Urinary bladder (tissue), 4 donors: ENCODE data around the gene NKX6-2. TPM values are rescaled to one million over a fixed set of nuclear protein-coding genes. Genes with fewer than 3 reads are reported as not detected.
"Not testable (repeated sequence)": the region's sequence is repeated elsewhere in the genome, so short reads cannot be mapped to it uniquely, and the experiment has no call there.

Source experiments
- DNase-seq: peaks from one replicate; pipeline ENCODE4 v3.0.0-alpha.2; 2015; ENCODE audit errors: extremely low spot score
- H3K27ac ChIP-seq: one replicate; pipeline ENCODE4 v1.5.1; 2013; ENCODE audit warnings: low read depth, mild to moderate bottlenecking, moderate library complexity
- H3K36me3 ChIP-seq: one replicate; pipeline ENCODE4 v1.6.1; 2013; ENCODE audit warnings: mild to moderate bottlenecking, moderate library complexity; ENCODE audit not compliant: insufficient read depth
- H3K4me1 ChIP-seq: one replicate; pipeline ENCODE4 v1.6.1; 2013; ENCODE audit warnings: mild to moderate bottlenecking, moderate library complexity; ENCODE audit not compliant: insufficient read depth
- H3K4me3 ChIP-seq: one replicate; pipeline ENCODE4 v1.5.1; 2013; ENCODE audit warnings: low read depth, low read length
- WGBS: extraction: QIAGEN DNeasy Blood & Tissue Kit; methylation state at CpG from one replicate; pipeline ENCODE4 v1.1.7; 2013; 5-methylcytosine and 5-hydroxymethylcytosine counted together
- polyA plus RNA-seq: library from polyadenylated mRNA; stranded (reverse); fragments of 200-250 nt; gene quantifications from one replicate; pipeline ENCODE4 v1.2.3, GENCODE V29; 2013
- total RNA-seq: library from RNA; depleted of rRNA; stranded (reverse); fragments of >200 nt; gene quantifications from one replicate; pipeline ENCODE4 v1.2.3, GENCODE V29; 2014
- donor health status: healthy with polysubstance abuse.
- donor health status: healthy.

The NKX6-2 gene
- total and polyA plus RNA-seq, 2 donors, result 0.23 TPM; not detected in 1

DNA sequence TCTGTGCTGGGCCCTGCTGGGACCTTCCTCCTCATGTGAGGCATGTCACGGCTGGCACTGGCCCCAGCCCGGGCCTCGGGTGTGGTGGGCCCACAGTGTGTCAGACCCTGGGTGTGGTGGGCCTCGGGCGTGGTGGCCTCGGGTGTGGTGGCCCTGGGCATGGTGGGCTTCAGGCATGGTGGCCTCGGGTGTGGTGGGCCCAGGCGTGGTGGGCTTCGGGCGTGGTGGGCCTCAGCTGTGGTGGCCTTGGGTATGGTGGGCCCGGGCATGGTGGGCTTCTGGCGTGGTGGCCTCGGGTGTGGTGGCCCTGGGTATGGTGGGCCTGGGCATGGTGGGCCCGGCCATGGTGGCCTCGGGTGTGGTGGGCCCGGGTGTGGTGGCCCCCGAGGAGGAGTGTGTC lies 40.4 kb downstream of the NKX6-2 start:
- Histone ChIP-seq H3K27ac (no peak overlapping the region), H3K4me3 (no peak overlapping the region), H3K4me1 (no peaks in the 10 kb centered on the region), H3K36me3 (no peaks in the 10 kb centered on the region)
- no peak for DNase-seq
- WGBS, result 94% methylated on average over 17 of the region's 17 CpGs

DNA sequence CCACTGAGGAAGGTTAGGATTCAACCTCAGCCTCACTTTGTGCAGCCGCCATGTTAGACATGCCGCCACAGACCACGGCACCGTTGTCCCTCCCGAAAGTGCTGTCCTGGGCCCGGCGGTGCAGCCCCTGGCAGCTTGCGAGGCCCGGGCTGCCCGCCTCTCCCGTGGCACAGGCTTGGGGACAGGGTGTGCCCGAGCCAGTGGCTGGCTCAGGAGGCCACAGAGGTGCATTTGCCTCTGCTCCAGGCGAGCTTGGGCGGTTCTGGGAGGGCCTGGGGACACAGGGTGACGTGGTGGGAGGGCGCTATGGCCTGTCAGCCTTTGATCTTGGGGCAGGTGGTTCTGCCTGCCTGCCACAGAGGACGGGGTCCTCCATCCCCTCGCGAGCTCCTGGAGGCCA lies 41.1 kb downstream of the NKX6-2 start:
- Histone ChIP-seq H3K36me3 (no peaks in the 10 kb centered on the region), H3K4me1 (no peaks in the 10 kb centered on the region), H3K27ac (no peak overlapping the region), H3K4me3 (no peak overlapping the region)
- DNase-seq, result no peak
- WGBS, result 96% methylated on average over 19 of the region's 19 CpGs

DNA sequence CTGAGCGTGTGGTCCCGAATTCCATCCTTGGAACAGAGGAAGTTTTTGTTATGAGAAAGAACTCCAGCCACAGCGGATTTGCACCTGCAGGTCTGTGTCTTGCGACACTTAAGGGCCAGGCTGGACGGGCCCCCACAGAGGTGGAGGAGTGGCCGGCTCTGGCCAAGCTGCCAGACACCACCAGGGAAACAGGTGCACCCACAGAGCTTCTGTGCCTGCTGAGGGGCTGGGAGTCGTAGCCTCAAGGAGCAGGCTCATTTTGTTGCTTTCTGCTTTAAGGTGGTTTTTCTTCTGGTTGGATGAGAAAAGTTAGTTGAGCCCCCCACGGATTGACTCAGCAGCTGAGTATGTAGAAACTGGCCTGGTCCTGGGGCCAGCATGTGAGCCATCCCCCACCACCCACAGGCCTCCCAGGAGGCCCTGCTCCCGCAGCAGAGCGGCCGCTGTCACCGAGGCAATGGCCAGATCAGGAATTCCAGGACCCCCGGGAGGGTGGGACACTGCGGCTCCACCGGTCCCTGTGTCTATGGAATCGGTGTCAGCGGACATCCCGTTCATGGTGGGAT lies 41.9 kb downstream of the NKX6-2 start:
- H3K36me3 ChIP-seq, result no peaks in the 10 kb centered on the region
- H3K4me3 ChIP-seq, result no peak overlapping the region
- H3K4me1 ChIP-seq, result no peaks in the 10 kb centered on the region
- DNase-seq, result no peak
- H3K27ac ChIP-seq, result no peak overlapping the region
- WGBS, result 90% methylated on average over 18 of the region's 18 CpGs

DNA sequence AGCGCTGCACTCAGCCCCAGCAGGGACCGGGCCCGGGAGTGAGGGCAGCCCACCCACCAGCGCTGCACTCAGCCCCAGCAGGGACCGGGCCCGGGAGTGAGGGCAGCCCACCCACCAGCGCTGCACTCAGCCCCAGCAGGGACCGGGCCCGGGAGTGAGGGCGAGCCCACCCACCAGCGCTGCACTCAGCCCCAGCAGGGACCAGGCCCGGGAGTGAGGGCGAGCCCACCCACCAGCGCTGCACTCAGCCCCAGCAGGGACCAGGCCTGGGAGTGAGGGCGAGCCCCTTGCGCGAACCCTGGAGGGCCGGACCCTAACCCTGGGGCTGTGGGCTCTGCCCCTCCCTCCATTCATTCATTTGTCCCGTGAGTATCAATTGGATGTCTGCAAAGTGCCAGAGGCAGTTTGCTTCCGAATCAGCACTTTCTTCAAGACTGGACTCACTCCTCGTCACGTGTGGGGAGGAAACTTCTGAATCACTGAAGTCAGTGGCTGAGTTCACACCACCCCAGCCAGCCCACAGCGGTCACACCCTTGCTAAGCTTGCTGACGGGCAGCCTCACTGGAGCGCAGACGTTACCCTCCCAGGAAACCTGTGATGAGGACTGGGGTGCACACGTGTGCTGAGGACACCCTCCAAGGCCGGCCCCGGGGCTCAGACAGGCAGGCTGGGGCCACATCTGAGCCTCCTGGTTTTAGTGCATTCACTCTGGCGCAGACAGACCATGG lies 42.6 kb downstream of the NKX6-2 start:
- not testable (repeated sequence) for H3K36me3 ChIP-seq, H3K4me1 ChIP-seq, H3K4me3 ChIP-seq, DNase-seq, H3K27ac ChIP-seq
- 70% methylated on average over 30 of the region's 30 CpGs for WGBS

DNA sequence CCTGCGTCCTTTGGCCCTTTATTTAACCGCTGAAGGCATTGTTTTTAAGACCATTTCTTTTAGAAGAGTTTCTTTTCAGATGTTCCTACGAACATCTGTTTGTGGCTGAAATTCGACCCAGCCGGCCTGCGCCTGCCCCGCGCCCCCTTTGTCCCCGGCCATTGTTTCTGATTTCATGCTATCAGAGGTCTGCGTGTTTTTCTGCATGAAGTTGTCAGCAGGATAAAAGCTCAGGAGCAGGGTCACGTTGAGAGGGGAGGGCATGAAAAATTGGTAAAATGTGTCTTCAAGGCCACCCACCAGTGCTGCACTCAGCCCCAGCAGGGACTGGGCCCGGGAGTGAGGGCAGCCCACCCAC lies 43.1 kb downstream of the NKX6-2 start:
- H3K4me3 ChIP-seq, result no peak overlapping the region
- no peaks in the 10 kb centered on the region for H3K4me1 ChIP-seq
- 85% methylated on average over 12 of the region's 12 CpGs for WGBS
- DNase-seq, result no peak
- H3K27ac ChIP-seq, result no peak overlapping the region
- no peaks in the 10 kb centered on the region for H3K36me3 ChIP-seq

DNA sequence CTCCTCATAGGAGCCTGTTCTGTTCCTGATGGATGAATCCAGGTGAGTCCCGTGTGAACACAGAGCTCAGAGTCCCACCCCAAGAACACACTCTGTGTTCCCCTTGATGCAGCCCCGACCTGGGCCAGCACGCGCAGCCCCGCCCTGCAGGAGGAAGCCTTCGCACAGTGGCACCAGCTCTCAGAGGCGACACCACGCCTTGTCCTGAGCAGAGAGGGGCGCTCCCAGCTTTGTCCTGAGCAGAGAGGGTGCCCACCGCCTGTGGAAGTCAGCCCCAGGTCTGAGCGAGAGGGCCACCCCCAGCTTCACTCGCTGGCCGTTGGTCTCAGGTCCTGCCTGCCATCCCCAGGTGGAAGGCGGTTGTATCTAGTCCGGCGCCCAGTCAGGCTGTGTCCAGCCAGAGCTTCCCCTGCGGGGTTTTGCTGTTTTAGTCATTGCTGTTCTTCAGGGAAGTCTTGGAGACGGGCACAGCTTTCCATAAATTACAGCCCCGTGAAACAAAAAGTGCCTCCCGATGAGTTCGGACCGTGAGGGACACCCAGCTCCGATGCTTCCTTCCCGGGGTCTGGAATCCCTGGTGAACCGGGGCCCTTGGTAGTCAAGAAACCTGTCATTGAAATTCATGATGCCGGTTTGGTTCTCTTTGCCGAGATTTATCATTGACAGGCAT lies 43.6 kb downstream of the NKX6-2 start:
- Histone ChIP-seq H3K4me1 (no peaks in the 10 kb centered on the region), H3K36me3 (no peaks in the 10 kb centered on the region), H3K27ac (no peak overlapping the region), H3K4me3 (no peak overlapping the region)
- 87% methylated on average over 27 of the region's 27 CpGs for WGBS
- DNase-seq, result no peak

DNA sequence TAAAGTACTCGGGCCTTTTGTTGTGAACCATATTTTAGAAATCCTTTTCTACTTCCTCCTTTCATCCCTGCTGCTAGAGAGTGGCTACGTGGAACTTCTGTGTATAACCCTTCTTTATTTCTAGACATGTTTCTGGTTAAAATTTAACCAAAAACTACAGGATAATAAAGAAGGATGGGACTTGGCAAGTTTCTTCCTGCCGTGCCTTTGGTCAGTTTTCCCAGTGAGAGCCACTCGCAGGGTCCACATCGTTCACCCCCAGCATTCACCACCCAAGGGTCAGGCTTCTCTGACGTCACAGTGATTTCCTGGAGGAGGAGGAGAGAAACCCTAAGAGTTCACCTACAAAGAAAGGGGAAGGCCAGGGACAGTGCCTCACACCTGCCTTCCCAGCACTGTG lies 45.4 kb downstream of the NKX6-2 start:
- no peak overlapping the region for H3K27ac ChIP-seq
- 87% methylated on average over 6 of the region's 6 CpGs for WGBS
- no peak overlapping the region for H3K4me3 ChIP-seq
- H3K36me3 ChIP-seq, result no peaks in the 10 kb centered on the region
- no peak for DNase-seq
- no peaks in the 10 kb centered on the region for H3K4me1 ChIP-seq

DNA sequence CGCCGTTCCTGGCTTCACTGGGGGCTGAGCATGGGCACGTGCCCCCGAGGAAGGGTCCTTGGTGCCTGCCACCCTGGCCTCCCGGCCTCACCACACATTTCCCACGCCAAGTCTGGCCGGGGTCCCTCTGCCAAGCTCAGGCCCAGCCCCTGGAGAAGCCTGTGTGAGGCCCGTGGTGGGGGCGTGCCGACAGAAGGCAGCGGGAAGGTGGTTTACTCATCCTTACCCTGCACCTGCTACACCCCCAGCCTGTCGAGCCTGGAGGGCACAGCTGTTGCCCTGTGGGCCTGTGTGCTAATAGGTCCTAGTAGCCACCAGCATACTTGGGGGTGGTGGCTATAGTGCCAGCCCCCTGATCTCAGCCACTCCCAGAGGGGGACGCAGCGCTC lies 46.7 kb downstream of the NKX6-2 start:
- DNase-seq, result no peak
- 91% methylated on average over 14 of the region's 14 CpGs for WGBS
- Histone ChIP-seq H3K4me1 (no peaks in the 10 kb centered on the region), H3K27ac (no peak overlapping the region), H3K4me3 (no peak overlapping the region), H3K36me3 (no peaks in the 10 kb centered on the region)

DNA sequence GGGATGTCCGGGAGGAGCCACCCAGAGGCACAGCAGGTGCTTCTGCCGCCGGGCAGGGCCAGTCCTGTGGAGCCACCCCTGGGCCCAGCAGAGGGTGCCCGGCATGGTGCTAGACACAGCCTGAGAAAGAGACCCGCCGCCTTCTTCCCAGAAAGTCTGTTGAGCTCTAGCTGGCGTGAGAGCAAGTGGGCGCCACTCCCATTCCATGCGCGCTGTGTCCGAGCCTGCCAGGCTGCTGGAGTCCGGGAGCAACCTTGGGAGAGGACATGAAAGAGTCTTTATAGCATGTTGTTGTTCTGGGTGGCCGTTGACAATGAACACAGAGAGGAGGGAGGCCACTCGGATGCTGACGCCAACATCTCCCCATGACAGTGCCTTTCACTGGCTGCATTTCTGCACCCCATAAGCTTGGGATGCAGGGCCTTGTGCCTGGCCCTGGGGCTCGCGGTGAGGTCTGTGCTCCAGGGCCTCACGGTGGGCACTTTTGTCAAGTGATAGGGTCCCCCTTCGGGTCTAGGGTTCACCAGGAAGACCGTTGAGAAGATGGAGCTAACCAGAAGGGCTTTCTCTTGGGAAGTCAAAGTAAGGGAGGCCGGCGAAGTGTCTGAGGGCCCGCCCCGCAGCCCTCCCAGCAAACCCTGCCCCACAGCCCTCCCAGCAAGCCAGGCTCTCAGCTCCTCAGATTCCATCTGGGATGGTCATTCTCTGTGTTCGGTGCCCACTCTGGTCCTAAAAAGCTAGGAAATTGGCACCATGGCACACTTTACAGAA lies 47.3 kb downstream of the NKX6-2 start:
- 90% methylated on average over 25 of the region's 25 CpGs for WGBS
- no peak for DNase-seq
- Histone ChIP-seq H3K4me1 (no peaks in the 10 kb centered on the region), H3K27ac (no peak overlapping the region), H3K36me3 (no peaks in the 10 kb centered on the region), H3K4me3 (no peak overlapping the region)

DNA sequence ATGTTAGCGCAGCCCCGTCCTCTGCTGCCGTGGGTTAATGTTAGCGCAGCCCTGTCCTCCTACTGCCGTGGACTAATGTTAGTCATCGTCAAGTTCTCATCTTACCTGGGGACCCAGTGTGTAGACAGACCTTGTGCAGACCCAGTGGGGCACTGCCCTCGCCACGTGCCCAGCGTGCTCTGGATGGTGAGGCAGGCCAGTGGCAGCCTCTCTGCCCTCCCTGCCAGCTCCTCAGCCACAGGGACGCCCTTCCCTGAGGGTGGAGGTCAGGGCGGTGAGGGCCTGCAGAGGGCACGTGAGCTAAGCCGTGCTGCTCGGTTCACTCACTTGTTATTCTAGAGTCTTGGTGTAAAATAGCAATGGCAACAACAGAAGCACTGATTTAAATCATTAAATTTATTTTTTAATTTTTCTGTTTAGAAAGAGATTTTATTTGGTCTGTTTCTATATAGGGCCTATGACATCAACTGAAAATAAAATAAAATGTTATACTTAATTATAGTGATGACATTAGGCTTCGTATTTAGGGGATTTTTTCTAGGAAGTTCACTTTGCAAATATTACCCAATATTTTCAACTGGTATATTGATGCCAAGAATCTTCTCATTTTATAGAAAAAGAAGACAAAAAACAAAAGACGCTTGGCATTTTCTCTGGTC lies 48.4 kb downstream of the NKX6-2 start:
- DNase-seq, result no peak
- Histone ChIP-seq H3K4me3 (no peak overlapping the region), H3K36me3 (no peaks in the 10 kb centered on the region), H3K4me1 (no peaks in the 10 kb centered on the region), H3K27ac (no peak overlapping the region)
- WGBS, result 88% methylated on average over 16 of the region's 16 CpGs

DNA sequence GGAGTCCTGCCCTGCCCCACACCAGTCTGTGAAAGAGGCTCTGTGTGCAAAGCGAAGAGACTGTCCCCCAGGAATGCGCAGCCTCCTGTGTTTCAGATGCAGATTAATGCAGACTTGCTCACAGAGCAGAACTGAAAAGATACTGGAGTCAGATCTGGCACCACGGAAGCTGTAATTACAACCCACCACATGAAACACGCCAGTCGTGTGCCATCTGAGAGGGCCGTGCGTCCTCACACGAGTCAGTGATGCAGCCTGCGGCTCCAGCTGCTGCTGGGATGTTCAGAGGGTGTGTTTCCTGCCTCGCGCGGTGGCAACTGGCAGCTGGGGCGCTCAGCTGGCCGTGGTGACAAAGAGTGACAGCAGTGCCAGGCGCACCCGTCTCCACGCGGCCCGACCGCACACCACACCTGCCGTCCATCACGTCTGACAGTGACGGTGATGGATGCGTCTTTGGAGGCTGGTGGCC lies 50.0 kb downstream of the NKX6-2 start:
- 93% methylated on average over 24 of the region's 24 CpGs for whole genome bisulfite sequencing
- DNase-seq, result no peak

DNA sequence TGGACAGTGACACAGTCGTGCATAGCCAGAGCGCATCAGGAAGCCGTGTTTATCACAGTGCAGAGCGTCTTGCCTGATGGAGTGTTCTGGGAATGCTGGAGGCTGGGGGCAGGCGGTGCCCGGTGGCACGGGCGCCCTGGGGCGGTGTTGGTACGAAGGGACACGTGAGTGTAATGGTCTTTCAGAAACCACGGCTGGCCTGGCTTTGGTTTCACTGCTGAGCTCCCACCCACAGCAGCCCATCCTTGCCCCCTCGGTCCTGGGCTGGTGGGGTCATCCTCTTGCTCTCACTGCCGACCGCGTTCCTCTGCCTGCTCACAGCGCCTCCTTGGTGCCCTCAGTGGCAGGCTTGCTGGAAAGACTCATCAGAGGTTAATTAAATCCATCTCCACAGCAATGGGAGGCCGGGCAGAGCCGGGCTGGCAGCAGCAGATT lies 50.6 kb downstream of the NKX6-2 start:
- Histone ChIP-seq H3K36me3 (no peaks in the 10 kb centered on the region), H3K4me1 (no peaks in the 10 kb centered on the region), H3K4me3 (no peak overlapping the region), H3K27ac (no peak overlapping the region)
- 87% methylated on average over 19 of the region's 19 CpGs for WGBS
- no peak for DNase-seq

More for the DNA sequence above, 50.0 kb downstream of the NKX6-2 start:
- Histone ChIP-seq H3K4me1 (no peaks in the 10 kb centered on the region), H3K4me3 (no peak overlapping the region), H3K27ac (no peak overlapping the region), H3K36me3 (no peaks in the 10 kb centered on the region)

DNA sequence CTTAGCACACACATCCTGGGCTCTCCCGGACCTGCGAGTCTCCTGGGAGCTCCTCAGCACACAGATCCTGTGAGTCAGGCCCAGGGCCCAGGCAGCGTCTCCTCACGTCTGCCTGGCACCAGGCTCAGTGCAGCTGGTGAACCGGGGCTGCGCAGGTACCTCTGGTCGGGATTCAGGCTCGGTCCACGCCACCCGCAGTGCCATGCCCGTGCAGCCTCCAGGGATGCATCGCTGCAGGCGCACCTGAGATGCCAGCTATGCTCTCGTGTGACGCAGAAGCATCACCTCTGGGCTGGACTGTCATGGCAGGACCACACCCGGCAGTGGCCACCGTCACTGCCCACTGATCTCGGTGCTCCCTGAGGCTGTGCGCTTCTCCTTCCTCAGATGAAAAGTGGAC lies 52.0 kb downstream of the NKX6-2 start:
- Histone ChIP-seq H3K4me1 (no peaks in the 10 kb centered on the region), H3K36me3 (no peaks in the 10 kb centered on the region), H3K4me3 (no peak overlapping the region), H3K27ac (no peak overlapping the region)
- WGBS, result 92% methylated on average over 19 of the region's 19 CpGs
- DNase-seq, result no peak
